ENCODE measurements around the gene MYL4. TPM values are rescaled to one million over a fixed set of nuclear protein-coding genes. Genes with fewer than 3 reads are reported as not detected.
A peak's percentile ranks its signal among the peaks of the same experiment; 100 is the strongest.

MYL4 gene
- total RNA-seq, 4 donors from 2014 or later: 5.2 to 11.0 (median 6.2) TPM

DNA sequence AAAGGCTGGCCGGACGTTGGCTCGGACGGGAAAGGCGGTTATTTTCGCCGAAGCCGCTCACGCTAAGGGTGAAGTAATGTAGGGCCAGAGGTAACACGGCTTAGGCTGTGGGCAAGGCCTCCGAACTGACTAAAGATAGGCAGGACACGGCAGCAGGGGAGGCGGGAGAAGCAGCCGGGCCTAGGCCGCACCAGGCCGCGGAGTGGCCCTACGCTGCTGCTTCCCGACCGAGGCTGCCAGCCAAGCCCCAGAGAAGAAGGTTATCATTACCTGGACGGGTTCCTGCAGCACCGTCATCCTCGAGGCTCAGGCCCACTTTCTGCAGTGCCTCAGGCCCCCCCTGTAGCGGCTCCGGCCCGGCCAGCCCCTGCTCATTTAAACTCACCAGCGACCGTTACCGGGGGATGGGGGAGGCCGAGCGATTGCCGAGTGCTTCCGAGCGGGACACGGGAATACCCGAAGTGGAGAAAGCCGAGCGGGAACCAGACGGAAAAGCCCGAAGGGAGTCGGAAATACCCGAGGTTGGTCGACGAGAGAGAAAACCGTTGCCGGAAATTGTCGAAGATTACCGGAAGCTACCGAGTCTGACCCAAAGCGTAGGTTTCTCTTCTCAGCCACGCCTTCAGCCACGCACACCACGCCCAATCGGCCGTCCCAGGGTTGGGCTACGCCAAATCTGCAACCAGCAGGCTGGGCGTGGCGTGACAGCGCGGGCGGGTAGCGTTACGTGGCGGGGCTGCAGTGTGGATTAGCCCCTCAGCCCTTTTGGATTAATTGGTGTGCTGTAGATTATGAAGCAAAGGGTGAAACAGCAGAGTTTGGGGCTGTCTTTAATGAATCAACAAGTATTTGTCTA lies 20.0 kb upstream of the MYL4 start, which contains the start of gene CDC27:
TSS of gene CDC27 (minus strand) at position 420 of the 856 bp plus-strand sequence. CDS start at position 297, 123 bp downstream.
- no peaks in the 10 kb centered on the region for H3K9me3 ChIP-seq
- DNase-seq: peak; percentile 99
- no peaks in the 10 kb centered on the region for H3K27me3 ChIP-seq
- peak within 1 kb of the TSS; percentile 50 to 89 (median 72) for H3K4me3 ChIP-seq (replicated peaks in 1 of 3)
- H3K36me3 ChIP-seq: no peaks in the 10 kb centered on the region
- H3K27ac ChIP-seq: peak within 1 kb of the TSS; percentile 94 to 98 (median 96)
- WGBS, 2 donors: 0 to 2% methylated on average over 30 to 49 of the region's 64 CpGs
- TF ChIP-seq POLR2A (IDR thresholded peaks at IDR 0.05): peak; percentile 75 to 88
- TF ChIP-seq, protein P1, sequence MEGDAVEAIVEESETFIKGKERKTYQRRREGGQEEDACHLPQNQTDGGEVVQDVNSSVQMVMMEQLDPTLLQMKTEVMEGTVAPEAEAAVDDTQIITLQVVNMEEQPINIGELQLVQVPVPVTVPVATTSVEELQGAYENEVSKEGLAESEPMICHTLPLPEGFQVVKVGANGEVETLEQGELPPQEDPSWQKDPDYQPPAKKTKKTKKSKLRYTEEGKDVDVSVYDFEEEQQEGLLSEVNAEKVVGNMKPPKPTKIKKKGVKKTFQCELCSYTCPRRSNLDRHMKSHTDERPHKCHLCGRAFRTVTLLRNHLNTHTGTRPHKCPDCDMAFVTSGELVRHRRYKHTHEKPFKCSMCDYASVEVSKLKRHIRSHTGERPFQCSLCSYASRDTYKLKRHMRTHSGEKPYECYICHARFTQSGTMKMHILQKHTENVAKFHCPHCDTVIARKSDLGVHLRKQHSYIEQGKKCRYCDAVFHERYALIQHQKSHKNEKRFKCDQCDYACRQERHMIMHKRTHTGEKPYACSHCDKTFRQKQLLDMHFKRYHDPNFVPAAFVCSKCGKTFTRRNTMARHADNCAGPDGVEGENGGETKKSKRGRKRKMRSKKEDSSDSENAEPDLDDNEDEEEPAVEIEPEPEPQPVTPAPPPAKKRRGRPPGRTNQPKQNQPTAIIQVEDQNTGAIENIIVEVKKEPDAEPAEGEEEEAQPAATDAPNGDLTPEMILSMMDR (IDR thresholded peaks at IDR 0.05): no peak
- peaks cover 33 to 38% of the 10 kb centered on the region in 2 donors for H3K4me1 ChIP-seq
- intact Hi-C loops (cut with DNase I): no loop called here

GRCh38 chr17:47189732-47190237 lies 19.4 kb upstream of the MYL4 start:
- Histone ChIP-seq H3K27me3 (no peaks in the 10 kb centered on the region), H3K36me3 (no peaks in the 10 kb centered on the region), H3K4me1 (peaks cover 26 to 31% of the 10 kb centered on the region in 2 donors), H3K4me3 (replicated peaks in 1 of 3) (peak overlapping the region in 1 of 3 donors; percentile 6), H3K9me3 (no peaks in the 10 kb centered on the region), H3K27ac (peak overlapping the region in 2 of 3 donors; percentile 61 to 94)
- TF ChIP-seq, protein P1 (IDR thresholded peaks at IDR 0.05): no peak
- no peak for TF ChIP-seq POLR2A (IDR thresholded peaks at IDR 0.05)
- WGBS, 2 donors: 45 to 48% methylated on average over 5 of the region's 5 CpGs
- intact Hi-C loops (cut with DNase I): no loop called here
- no peak for DNase-seq

DNA sequence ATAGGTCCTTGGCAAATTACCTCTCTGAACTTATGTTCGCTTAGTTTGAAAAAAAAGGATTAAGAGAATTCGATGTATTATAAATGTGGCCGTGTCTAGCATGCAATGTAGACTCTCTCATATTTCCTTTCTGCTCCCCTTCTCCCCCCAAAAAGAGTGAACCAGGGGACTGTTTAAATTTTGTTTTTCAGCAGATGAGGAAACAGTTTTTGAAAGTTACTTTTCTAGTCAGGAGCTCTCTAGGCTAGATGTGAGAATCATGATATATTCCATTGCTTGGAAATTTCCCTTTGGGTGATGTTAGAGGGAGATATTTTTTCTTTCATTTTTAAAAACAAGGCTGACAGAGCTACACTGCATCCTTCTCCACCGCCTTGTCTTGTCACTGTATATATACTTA lies 18.9 kb upstream of the MYL4 start:
- Histone ChIP-seq H3K36me3 (no peaks in the 10 kb centered on the region), H3K4me1 (peaks cover 22 to 28% of the 10 kb centered on the region in 2 donors), H3K9me3 (no peaks in the 10 kb centered on the region), H3K4me3 (replicated peaks in 1 of 3) (no peak overlapping the region), H3K27ac (no peak overlapping the region), H3K27me3 (no peaks in the 10 kb centered on the region)
- intact Hi-C loops (cut with DNase I): no loop called here
- WGBS, 2 donors: 95 to 96% methylated on average over 4 of the region's 4 CpGs
- DNase-seq: no peak
- TF ChIP-seq POLR2A (IDR thresholded peaks at IDR 0.05): no peak
- TF ChIP-seq, protein P1 (IDR thresholded peaks at IDR 0.05): no peak

DNA sequence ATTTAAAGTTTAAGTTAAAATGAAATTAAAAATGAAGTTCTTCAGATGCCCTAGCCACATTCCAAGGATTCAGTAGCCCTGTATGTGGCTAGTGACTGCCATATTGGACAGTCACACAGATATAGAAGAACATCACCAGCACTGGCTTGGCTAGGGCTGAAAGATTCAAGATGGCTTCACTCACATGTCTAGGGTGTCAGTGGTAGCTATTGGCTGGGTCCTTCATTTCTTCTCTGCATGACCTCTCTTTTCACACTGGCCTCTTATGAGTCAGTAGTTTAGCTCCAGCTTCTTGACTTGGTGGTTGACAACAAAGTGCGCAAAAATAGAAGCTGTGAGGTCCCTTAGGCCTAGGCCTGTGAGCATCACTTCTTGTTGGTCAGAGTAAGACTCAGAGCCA lies 18.4 kb upstream of the MYL4 start:
- Histone ChIP-seq H3K4me3 (replicated peaks in 1 of 3) (no peak overlapping the region), H3K36me3 (no peaks in the 10 kb centered on the region), H3K27me3 (no peaks in the 10 kb centered on the region), H3K4me1 (peaks cover 17 to 23% of the 10 kb centered on the region in 2 donors), H3K9me3 (no peaks in the 10 kb centered on the region), H3K27ac (no peak overlapping the region)
- TF ChIP-seq, protein P1 (IDR thresholded peaks at IDR 0.05): no peak
- no peak for TF ChIP-seq POLR2A (IDR thresholded peaks at IDR 0.05)
- intact Hi-C loops (cut with DNase I): no loop called here
- no peak for DNase-seq
- WGBS, 2 donors: 93 to 100% methylated on average over 1 of the region's 1 CpG

- H3K9me3 ChIP-seq: no peaks in the 10 kb centered on the region
- H3K4me3 ChIP-seq (replicated peaks in 1 of 3): no peak overlapping the region
- TF ChIP-seq, protein P1 (IDR thresholded peaks at IDR 0.05): no peak
- TF ChIP-seq POLR2A (IDR thresholded peaks at IDR 0.05): no peak
- DNase-seq: no peak
- 69 to 74% methylated on average over 6 of the region's 6 CpGs for WGBS, 2 donors
- H3K36me3 ChIP-seq: no peaks in the 10 kb centered on the region
- no peaks in the 10 kb centered on the region for H3K27me3 ChIP-seq
- peaks cover 0 to 5% of the 10 kb centered on the region in 2 donors for H3K4me1 ChIP-seq
- no peak overlapping the region for H3K27ac ChIP-seq
- intact Hi-C loops (cut with DNase I): no loop called here
Measured at GRCh38 chr17:47192554-47192953, 16.6 kb upstream of the MYL4 start.

Measured in thyroid gland (tissue), 4 donors.